Prostate gland (tissue), 2 donors: ENCODE data around the gene OXT. TPM values are rescaled to one million over a fixed set of nuclear protein-coding genes. Genes with fewer than 3 reads are reported as not detected.

ENCODE experiments used
- DNase-seq: peaks from one replicate; pipeline ENCODE4 v3.0.0-alpha.2; 2019; ENCODE audit warnings: low spot score
- H3K27ac ChIP-seq, 2 donors: fragments of 200-600 bp; sonication (generic); 2 replicates each; pipeline ENCODE4 v1.5.1; 2017 to 2019
- H3K27me3 ChIP-seq: fragments of 200-600 bp; sonication (generic); replicated peaks from 2 replicates; pipeline ENCODE4 v1.5.1; 2019; ENCODE audit not compliant: insufficient read depth
- H3K36me3 ChIP-seq, 2 donors: fragments of 200-600 bp; sonication (generic); 1 replicate in 1 of 2; 2 replicates in 1 of 2; pipeline versions ENCODE4 v1.5.1 to v1.8.1; 2017 to 2019
- H3K4me1 ChIP-seq: fragments of 200-600 bp; sonication (generic); replicated peaks from 2 replicates; pipeline ENCODE4 v1.5.1; 2019
- H3K4me3 ChIP-seq, 2 donors: fragments of 200-600 bp; sonication (generic); 2 replicates each; pipeline ENCODE4 v1.5.1; 2017 to 2019
- H3K9me3 ChIP-seq: fragments of 200-600 bp; sonication (generic); 2 replicates; pipeline ENCODE4 v1.5.1; 2017
- CTCF ChIP-seq, 4 experiments: fragments of 200-600 bp in 2 of 4; fragments of 450-650 bp in 2 of 4; sonication (generic) in 2 of 4; IDR thresholded peaks; 1 replicate in 3 of 4; 2 replicates in 1 of 4; pipeline ENCODE4 v1.5.1; 2016 to 2019; ENCODE audit warnings: antibody characterized with exemption in 4 of 4, mild to moderate bottlenecking in 2 of 4, moderate library complexity in 2 of 4
- POLR2A ChIP-seq: fragments of 450-650 bp; IDR thresholded peaks from one replicate; pipeline ENCODE4 v1.6.1; 2016; ENCODE audit warnings: antibody characterized with exemption, mild to moderate bottlenecking
- POLR2AphosphoS5 ChIP-seq: sonication (generic); formaldehyde crosslinking; IDR thresholded peaks from one replicate; pipeline ENCODE4 v1.6.1; 2017; ENCODE audit warnings: antibody characterized with exemption
- WGBS: methylation state at CpG from one replicate; pipeline ENCODE4 v1.1.5; 2018; 5-methylcytosine and 5-hydroxymethylcytosine counted together
- intact Hi-C: fragments of 100-400 bp; cut with DNase I; formaldehyde crosslinking; loops from one replicate; pipeline ENCODE4 v1.14.2; 2022
- total RNA-seq, 2 donors: library from RNA; depleted of rRNA; stranded (reverse); fragments of >200 nt; gene quantifications; one replicate each; pipeline ENCODE4 v1.1.0, GENCODE V29; 2016

The OXT gene
- total RNA-seq, 2 donors from 2014 or later = 9.8 TPM; not detected in 1

DNA sequence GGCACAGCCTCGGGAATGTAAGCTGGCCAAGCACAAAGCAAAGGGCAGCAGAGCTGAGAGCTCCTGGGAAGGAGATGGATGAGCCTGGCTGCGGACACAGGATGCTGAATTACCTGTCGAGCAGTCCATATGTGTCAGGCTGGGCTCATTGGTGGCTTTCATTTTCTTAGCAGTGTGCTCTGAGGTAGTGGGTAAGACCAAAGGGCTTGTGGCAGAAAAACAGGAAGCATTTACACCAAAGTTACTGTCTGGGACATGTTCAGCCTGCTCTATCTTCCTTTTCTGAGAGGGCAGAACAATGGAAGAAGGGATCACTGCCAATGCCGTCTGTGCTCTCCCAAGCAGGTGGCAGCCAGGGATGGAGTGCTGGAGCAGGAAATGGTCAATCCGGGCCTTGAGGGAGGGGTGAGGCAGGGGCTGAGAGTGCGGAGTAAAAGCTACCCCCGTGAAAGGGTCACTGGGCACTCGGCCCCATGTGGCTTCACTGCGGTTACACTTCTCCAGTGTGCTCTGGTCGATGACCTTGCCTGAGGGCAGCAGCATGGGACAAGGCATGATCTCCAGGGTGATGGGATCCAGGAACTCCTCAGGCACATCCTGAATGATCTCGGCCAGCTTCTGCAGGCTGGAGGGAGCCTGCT, 50.0 kb downstream of the OXT start:
- Histone ChIP-seq H3K9me3 (no peaks in the 10 kb centered on the region), H3K36me3 (no peaks in the 10 kb centered on the region), H3K4me1 (no peaks in the 10 kb centered on the region), H3K4me3 (no peak overlapping the region), H3K27me3 (no peaks in the 10 kb centered on the region), H3K27ac (no peak overlapping the region)
- TF ChIP-seq CTCF (IDR thresholded peaks at IDR 0.05) (no peak), POLR2AphosphoS5 (no peak), POLR2A (no peak)
- intact Hi-C loops = no loop called here
- no peak for DNase-seq
- 80% methylated on average over 11 of the region's 11 CpGs for WGBS

Other genes starting within 250 kb of the OXT start
- gene PCED1A, start 231.0 kb upstream of the OXT start, total RNA-seq = 10 to 100 TPM; 54.8 to 58.1 TPM
- gene VPS16, start 230.9 kb upstream of the OXT start, total RNA-seq = 10 to 100 TPM; 27.5 to 37.3 TPM
- 10 to 100 TPM; 57.7 to 83.6 TPM for gene PTPRA, start 198.1 kb upstream of the OXT start, total RNA-seq
- not detected for gene GNRH2, start 28.0 kb upstream of the OXT start, total RNA-seq
- 100 to 1,000 TPM in 1 of 2 donors, 10 to 100 TPM in 1; 75.8 to 129 TPM for gene MRPS26, start 25.6 kb upstream of the OXT start, total RNA-seq
- 1 to 10 TPM in 1 of 2 donors, not detected in 1; 3.1 TPM for gene AVP, start 13.1 kb downstream of the OXT start, total RNA-seq
- 10 to 100 TPM; 14.5 to 22.2 TPM for gene FASTKD5, start 88.2 kb downstream of the OXT start, total RNA-seq
- gene UBOX5, start 88.2 kb downstream of the OXT start, total RNA-seq = 10 to 100 TPM in 1 of 2 donors, 1 to 10 TPM in 1; 7.1 to 12.0 TPM
- gene LZTS3, start 101.9 kb downstream of the OXT start, total RNA-seq = 10 to 100 TPM; 23.7 to 29.1 TPM
- 100 to 1,000 TPM in 1 of 2 donors, 10 to 100 TPM in 1; 87.5 to 126 TPM for gene DDRGK1, start 133.1 kb downstream of the OXT start, total RNA-seq
- 10 to 100 TPM; 43.9 to 48.0 TPM for gene ITPA, start 137.9 kb downstream of the OXT start, total RNA-seq
- gene SLC4A11, start 167.6 kb downstream of the OXT start, total RNA-seq = 10 to 100 TPM in 1 of 2 donors, 1 to 10 TPM in 1; 9.2 to 12.7 TPM